Tibial nerve (tissue), 4 donors: ENCODE results near the gene P2RY14.

Experiments used
- EP300 ChIP-seq, 2 donors: sonication (generic); formaldehyde crosslinking; IDR thresholded peaks; one replicate each; pipeline ENCODE4 v1.6.1; 2017; ENCODE audit warnings: antibody characterized with exemption in 2 of 2, mild to moderate bottlenecking in 1 of 2
- POLR2A ChIP-seq, 2 donors: fragments of 450-650 bp; IDR thresholded peaks; one replicate each; pipeline ENCODE4 v1.6.1; 2017; ENCODE audit warnings: antibody characterized with exemption in 2 of 2, mild to moderate bottlenecking in 2 of 2, moderate library complexity in 2 of 2
- TF ChIP-seq, protein P1 (sequence below), 5 experiments: fragments of 200-600 bp in 3 of 5; fragments of 450-650 bp in 2 of 5; sonication (generic) in 3 of 5; IDR thresholded peaks; one replicate each; pipeline ENCODE4 v1.5.1; 2016 to 2019; ENCODE audit warnings: antibody characterized with exemption in 5 of 5, mild to moderate bottlenecking in 3 of 5, moderate library complexity in 2 of 5

DNA sequence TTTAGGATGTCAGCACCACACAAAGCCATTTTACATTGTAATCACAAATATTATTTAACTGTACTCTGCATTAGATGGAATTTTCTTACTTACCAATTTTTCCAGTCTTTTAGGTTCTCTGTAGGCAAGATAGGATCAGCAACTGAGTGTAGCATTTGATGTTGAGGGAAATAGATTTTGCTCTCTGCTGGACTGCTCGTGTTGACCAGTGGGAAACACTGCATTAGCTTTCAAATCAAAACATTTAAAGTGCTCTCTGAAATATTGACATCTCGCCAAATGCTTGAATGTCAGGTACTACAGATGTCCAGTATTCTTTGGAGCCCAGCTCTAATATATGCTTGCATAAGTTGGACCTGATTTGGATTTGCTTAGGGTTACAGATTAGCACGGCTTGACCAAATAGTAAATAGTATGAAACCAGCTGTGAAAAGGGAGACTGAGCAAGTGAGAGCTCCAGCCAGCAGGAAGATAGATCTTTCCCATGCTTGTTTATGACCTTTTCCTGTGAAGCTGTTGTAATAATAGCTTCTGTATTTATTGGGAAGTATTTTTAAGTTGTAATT is 29.5 kb downstream of the P2RY14 start:
- TF ChIP-seq, protein P1, sequence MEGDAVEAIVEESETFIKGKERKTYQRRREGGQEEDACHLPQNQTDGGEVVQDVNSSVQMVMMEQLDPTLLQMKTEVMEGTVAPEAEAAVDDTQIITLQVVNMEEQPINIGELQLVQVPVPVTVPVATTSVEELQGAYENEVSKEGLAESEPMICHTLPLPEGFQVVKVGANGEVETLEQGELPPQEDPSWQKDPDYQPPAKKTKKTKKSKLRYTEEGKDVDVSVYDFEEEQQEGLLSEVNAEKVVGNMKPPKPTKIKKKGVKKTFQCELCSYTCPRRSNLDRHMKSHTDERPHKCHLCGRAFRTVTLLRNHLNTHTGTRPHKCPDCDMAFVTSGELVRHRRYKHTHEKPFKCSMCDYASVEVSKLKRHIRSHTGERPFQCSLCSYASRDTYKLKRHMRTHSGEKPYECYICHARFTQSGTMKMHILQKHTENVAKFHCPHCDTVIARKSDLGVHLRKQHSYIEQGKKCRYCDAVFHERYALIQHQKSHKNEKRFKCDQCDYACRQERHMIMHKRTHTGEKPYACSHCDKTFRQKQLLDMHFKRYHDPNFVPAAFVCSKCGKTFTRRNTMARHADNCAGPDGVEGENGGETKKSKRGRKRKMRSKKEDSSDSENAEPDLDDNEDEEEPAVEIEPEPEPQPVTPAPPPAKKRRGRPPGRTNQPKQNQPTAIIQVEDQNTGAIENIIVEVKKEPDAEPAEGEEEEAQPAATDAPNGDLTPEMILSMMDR (IDR thresholded peaks at IDR 0.05) = no peak
- TF ChIP-seq POLR2A (IDR thresholded peaks at IDR 0.05) (no peak), EP300 (IDR thresholded peaks at IDR 0.05) (no peak)
